HG03354 (cell line): ENCODE results near the gene PPP1R14B.

Experiments used
- ATAC-seq: cut with Tn5 transposase; IDR thresholded peaks from one replicate; pipeline ENCODE4 v1.9.1; 2021; ENCODE audit warnings: mild to moderate bottlenecking; ENCODE audit not compliant: unreplicated experiment, poor library complexity, severe bottlenecking

PPP1R14B gene

DNA sequence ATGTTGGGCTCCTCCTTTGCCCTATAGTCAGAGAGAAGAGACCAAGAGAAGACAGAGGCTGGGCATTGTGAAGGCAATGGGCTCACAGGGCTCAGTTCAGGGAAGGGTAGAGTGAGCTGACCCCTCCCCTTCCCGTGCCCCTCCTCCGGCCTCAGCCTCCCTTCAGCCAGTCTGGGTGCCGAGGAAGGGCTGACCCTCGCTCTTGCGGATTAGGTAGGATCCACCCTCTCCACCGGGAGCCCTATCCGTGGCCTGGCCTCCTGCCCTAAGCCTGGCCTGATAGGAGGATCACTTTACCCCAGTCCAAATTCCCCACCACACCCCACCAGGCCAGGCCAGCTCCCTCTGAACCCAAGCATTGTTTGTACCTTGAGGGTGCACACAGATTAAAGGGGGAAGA, 1.8 kb upstream of the PPP1R14B start:
- ATAC-seq, result no peak

DNA sequence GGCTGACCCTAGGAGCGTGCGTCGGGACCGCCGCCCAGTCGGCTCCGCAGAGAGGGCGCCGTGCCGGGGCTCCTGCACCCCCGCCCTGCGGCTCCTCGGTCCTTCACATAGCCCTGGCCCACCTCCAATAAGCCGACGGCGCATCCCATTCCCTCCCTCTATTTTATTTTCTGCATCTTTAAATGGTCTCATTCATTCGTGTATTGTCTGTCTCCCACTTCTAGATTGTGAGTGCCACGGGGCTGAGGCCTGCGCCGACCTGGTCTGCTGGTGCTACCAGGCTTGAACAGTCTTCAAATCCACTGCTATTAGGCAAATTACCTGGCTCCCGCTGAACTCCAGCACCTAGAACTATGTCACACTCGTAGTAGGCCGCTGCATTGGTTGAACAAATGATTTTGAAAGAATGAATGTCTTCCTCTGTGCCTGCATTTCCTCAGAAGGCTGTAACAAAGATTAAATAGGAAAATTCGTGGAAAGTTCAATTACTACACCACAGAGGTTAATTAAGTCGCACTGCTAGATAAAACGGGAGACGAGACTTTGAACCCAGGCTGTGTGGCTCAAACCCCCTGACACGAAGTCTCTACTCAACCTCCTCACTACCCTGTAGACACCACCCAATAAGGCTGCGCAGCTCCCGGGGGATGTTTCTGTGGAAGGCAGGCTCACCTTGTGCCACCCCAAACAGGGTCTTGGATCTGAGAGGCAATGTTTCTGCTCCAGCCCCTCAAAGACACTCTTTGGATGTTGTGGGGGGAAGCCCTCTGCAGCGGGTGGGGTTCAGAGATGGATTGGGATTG, 1.2 kb upstream of the PPP1R14B start:
- ATAC-seq, result no peak

DNA sequence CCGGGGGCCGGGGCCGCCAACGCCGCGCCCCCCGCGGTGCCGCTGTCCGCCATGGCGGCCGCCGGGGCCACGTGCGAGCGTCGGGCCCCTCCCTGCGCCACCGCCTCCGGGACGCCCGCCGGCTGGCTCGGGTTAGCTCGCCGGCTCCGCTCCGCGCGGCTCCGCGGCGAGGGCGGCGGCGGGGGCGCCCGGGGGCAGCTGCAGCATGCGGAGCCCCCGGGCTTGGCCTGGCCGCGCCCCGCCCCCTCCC, 197 bp downstream of the PPP1R14B start:
- ATAC-seq, result peak; percentile 7

DNA sequence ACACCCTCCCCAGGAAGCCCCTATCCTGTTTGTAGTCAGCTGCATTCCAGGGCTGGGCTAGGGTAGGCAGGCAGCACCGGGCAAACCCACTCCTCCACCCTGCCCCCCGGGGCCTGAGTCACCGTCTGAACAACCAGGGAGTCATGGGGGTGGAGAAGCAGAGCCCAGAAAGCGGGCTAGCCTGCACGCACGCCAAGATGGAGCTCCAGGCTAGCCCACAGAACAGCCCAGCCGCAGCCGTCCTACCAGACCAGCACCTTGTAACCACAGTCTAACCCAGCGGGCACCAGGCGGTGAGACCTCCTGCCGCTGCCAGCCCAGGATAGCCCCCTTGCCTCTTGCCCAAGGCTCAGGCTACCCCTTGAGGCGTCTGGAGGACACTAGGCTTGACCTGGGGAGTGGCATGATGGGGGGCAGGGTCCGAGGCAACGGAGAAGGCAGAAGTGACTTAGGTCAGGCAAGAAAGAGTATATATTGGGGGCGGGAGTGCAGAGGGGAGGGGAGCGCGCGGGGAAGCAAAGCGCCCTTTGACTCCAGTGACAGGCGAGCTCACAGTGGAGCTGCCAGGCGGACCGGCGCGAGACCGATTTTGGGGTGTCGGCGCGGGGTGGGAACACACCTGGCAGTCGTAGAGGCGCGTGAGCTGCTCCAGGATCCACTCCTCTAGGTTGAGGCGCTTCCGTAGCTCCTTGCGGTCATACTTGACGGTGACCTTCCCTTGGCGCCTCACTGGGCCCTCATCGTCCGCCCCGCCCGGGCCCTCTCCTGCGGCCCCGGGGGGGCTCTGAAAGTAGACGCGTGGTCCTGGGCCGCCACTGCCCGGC, 734 bp downstream of the PPP1R14B start:
- ATAC-seq, result peak; percentile 1

DNA sequence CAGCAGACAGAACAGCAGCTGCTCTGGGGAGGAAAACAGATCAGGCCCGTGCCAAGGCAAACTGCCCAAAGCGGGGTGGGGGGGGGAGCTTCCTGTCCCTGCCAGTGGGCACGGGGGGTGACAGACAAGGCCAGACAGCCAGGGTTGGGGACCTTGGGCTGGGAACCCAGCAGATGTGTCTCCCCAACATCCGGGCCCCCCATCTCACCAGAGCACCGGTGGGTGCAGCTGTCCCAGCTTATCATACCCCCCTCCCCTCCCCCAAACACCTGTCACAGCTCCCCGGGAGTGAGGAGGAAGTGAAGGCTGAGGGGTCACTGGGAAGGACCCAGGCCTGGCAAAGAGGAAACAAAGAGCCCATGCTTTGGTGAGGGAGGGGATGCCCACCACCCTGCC, 1.3 kb downstream of the PPP1R14B start:
- ATAC-seq, result no peak

DNA sequence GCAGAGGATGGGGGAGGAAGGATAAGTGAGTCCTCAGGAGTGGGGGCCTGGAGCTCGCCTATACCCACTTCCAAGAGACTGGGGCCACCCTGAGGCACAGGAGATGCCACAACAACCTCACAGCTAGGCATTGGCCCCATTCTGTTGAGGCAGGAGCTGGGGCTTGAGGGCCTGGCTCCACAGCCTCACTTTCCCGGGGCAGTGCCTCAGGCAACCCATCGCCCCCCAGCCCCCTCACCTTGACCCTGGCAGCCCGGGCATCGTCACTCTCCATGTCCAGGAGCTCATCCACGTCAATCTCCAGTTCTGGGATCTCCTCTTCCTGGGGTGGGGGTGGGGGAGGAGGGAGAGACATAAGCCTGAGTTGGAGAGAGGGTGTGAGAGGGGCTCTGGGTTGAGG, 1.8 kb downstream of the PPP1R14B start:
- ATAC-seq, result no peak

DNA sequence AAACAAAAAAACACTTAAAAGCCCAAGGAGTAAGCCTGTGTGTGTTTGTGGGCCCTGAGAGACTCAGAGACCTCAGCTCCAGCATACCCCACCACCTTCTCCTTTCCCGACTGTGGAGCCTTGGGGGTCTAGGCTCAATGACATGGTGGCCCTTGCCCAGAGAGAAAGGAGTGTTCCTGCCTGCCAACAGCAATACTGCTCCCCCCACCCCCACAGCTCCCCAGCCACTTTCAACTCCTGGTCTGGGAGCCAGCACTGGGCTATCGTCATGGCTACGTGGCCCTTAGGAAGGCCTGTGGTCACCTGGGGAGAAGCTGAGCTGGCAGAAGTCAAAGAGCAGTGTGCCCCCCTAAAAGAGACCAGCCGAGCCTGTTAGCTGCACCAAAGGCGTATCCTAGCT, 2.6 kb downstream of the PPP1R14B start:
- ATAC-seq, result no peak

DNA sequence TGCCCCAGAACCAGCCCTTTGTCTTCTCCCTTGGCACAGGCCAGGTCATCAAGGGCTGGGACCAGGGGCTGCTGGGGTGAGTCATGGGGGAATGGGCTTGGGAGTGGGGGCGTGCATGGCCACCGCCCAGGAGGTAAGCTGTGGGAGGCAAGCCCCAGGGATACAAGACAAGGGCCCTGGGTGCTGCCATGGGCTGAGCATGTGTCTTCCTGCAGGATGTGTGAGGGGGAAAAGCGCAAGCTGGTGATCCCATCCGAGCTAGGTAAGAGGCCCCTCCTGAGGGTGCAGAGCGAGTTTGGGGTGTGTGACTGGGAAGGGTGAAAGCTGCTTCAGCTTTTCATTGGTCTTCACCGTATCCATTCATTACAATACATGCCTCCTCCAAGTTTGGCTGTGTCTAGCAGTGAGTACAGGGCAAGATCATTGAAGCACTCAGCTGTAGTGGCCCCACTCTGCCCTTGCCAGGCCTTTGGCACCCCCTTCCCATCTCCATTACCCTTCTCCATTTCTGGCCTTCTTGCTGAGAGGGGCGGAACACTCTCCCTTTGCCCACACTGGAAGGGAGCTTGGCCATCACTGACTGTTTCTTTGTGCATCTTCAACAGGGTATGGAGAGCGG, 3.4 kb downstream of the PPP1R14B start:
- no peak for ATAC-seq

DNA sequence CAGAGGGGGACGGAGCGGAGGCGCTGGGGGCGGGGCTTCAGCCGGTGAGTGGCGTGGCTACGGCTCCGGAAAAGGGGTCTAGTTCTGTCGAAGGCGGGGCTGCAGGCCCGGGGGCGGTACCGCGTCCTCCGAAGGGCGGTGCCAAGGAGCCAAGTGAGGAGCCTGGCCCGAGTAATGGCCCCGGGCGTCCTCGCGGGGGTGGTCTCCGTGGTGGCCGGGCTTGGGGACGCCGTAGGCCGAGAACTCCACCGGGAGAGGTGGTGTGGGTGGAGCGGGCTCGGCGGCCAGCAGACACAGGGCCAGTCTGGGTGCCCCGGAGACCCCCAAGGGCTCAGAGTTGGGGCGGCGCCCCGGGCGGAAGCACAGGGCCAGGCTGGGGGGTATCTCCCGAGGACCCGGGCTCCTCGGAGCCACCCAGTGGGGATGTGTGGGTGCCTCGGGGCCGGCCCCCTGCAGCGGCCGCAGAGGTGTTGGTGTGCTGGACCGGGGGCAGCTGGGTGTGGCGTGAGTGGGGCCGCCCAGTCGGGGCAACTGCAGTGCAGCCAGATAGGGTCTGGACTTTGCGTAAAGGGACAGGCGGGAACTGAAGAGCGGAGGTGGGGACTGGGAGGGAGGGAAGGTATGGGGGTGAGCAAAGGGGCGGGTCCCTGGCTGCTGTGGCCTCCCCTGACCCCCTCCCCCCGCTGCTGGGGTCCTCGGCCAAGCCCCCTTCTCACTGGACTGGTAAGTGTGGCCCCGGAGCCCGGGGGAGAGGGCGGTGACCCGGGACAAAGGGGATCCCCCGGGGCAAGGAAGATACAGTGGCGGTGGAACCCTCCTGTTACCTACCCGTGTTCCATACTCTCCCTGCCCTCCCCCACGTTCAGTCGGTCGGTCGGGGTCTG, 5.0 kb downstream of the PPP1R14B start:
- peak; percentile 63 for ATAC-seq

DNA sequence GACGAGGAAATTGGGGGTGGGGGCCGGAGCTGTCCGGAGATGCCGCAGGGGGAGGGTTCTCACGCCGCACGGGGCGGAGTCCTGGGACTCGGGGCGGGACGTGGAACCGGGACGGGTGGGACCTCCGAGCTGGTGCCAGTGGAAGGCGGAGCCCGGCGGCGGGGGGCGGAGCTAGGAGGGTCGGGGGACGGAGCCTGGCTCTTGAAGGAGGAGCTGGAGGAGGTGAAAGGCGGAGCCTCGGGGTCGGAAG, 5.6 kb downstream of the PPP1R14B start:
- peak; percentile 62 for ATAC-seq

DNA sequence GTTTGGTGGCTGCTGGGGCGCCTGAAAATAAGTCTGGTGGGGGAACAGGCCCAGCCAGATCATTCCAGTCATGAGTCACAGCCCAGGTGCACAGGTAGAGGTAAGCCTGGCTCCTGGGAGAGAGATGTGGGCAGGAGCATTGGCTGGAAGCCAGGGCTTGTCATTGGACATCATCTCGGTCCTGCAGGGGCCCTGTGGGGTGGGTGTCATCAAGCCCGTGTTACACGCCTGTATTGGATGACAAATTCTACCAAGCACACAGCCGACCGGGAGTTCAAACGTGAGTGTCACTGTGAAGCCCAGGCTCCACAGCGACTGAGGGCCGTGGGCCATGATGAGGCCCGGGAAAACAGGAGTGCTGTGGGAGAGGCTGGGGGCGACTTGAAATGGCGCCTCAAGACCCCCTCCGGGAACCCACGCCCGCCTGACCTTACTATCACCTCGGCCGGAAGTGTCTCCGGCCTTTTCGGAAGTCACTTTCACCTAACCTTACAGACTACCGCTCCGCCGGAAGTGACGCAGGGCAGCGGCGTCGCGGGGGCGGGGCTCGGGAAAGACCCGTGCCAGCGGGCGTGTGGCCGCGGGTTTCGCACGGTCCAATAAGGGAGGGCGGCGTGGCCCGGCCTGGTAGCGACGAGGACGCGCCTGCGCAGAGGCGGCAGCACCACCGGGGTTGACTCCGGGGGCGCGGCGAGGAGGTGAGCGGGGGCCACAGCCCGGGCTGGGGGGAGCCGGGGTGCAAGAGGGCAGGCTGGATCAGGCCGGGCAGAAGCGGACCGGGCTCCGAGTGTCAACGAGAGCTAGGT, 6.1 kb downstream of the PPP1R14B start, which contains the start of gene FKBP2:
TSS of gene FKBP2 (plus strand) at position 661 of the 806 bp plus-strand sequence. CDS start 1,293 bp downstream, outside the sequence.
- ATAC-seq, result peak; percentile 58

DNA sequence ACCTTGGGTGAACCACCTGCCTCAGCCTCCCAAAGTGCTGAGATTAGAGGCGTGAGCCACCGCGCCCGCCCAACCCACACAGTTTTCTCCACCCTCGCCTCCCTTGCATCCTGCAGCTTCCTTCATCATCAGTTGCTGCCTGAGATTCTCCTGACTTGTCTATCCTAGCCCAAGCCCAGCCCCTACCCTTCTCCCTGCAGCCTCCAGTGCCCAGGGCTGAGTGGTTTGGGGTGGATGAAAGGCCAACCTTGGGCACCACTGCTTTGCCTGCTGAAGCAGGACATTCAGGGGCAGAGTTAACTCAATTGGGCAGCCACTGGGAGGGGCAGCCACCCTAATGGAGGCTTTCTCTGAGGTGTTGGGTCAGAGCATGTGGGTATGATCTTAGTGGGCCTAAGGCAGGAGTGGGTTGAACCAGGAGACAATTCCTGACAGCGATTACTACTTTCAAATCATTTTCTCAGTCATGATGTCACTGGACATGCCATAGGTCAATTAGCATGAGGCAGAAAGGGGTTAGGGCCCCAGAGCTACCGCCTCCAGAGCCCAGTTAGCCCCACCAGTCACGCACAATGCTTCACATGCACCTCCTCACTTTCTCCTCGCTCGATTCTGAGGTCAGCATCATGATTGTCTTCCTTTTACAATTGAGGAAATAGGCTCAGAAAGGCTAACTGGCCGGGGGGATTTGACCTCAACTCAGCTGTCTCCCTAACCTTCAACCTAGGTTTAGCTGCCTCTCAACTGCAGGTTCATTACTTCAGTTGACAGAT, 6.9 kb downstream of the PPP1R14B start:
- peak; percentile 5 for ATAC-seq

DNA sequence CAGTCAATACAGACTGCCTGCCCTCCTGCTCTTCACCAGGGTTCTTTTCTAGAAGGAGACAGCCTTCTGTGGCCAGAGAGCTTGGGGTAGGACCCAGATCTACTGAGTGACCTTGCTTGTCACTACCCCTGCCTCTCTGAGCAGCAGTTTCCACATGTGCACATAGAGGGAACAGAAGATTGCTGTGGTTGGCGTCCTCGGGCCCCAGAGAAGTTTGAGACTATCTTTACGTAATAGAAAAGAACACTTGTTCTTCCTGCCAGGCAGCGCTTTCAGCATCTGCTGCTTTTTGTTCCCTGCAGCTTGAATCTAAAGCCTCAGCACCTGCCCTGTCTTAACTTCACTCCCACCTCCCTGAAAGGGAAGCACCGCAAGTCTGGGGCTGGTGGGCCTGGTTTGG, 7.7 kb downstream of the PPP1R14B start:
- no peak for ATAC-seq

DNA sequence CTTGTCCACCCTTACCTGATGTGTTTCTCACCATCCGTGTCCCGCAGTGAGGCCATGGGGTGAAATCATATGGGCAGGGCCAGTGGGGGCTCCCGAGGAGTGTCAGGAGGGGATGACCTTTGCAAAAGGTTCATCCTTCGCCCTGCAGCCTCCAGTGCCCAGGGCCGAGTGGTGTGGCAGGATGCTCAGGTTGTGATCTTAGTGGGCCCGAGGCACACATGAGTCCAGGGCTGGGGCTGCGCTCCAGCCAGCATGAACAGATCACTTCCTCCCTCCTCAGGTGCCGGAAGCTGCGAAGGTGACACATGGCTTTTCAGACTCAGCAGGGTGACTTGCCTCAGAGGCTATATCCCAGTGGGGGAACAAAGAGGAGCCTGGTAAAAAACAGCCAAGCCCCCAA, 8.7 kb downstream of the PPP1R14B start:
- ATAC-seq, result no peak

DNA sequence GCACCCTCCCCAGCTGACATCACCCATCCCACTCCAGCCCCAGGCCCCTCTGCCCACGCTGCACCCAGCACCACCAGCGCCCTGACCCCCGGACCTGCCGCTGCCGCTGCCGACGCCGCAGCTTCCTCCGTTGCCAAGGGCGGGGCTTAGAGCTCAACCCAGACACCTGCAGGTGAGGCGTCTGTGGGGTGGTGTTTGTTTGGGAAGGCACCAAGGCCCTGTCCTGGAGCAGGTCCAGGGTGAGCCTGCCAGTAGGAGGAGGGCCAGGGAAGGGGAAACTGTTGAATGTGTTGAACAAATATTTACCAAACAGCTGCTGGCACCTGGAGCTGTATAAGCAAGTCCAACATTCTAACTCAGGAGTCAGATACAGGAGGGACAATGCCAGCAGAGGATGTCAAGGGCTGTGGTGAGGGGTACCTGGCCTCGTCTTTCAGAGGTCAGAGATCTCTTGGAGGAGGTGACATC, 9.2 kb downstream of the PPP1R14B start:
- no peak for ATAC-seq

DNA sequence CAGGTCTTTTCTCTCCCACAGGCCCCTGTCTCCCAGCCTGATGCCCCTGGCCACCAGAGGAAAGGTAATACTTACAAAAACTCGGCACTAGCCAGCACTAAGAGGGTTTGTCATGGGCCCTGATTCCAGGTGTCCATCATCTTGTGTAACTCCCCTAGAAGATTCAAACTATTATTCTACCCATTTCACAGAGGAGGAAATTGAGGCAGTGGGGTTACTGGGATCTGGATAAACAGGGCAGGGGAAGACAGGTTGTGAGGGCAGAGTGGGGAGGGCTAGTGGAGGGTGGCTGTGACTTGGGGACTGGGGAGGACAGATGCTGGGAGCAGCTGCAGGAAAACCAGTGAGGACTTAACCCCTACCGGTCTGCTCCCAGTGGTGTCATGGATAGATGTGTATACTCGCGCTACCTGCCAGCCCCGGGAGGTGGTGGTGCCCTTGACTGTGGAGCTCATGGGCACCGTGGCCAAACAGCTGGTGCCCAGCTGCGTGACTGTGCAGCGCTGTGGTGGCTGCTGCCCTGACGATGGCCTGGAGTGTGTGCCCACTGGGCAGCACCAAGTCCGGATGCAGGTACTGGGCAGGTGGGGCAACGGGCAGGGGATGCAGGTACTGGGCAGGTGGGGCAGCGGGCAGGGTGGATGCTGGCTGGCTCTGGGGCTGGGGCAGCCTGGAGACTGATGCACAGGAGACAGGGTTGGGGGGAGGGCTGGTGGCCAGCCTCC, 11.1 kb downstream of the PPP1R14B start:
- ATAC-seq, result no peak

DNA sequence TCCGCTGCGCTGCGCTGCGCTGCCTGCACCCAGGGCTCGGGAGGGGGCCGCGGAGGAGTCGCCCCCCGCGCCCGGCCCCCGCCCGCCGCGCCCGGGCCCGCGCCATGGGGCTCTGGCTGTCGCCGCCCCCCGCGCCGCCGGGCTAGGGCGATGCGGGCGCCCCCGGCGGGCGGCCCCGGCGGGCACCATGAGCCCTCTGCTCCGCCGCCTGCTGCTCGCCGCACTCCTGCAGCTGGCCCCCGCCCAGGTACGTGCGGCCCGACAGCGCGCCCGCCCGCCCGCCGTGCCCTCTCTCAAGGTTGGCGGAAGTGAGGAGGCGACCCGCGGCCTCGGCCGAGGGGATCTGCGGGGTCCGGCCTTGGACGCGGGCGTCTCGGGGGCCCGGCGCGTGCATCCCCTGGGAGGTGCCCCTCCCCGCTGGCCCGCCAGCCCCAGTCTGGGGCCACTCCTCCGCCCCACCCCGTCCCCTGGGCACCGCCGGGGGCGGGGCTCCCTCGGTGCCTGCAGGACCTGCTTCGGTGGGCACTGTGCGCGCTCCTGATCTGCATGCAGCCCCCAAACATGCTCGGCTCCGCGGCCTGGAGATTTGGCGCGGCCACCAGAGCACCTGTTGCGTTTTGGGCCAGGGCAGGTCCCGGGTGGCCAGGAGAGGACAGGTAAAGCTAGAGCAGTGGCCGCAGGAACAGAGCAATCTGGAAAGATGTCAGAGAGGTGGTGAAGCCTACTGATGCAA, 11.9 kb downstream of the PPP1R14B start:
- ATAC-seq, result peak; percentile 24
